GM18907 (cell line): ENCODE measurements around the gene LACTB.
"Not testable (repeated sequence)": the region's sequence is repeated elsewhere in the genome, so short reads cannot be mapped to it uniquely, and the experiment has no call there.

Experiments
- ATAC-seq: cut with Tn5 transposase; IDR thresholded peaks from one replicate; pipeline ENCODE4 v1.9.1; 2021; ENCODE audit warnings: mild to moderate bottlenecking, moderate library complexity; ENCODE audit not compliant: unreplicated experiment

The LACTB gene

GRCh38 chr15:63089260-63090043 is 32.2 kb upstream of the LACTB start:
- ATAC-seq, result no peak

GRCh38 chr15:63090472-63090871 is 31.2 kb upstream of the LACTB start:
- no peak for ATAC-seq

- ATAC-seq, result no peak
Measured at GRCh38 chr15:63090887-63091286, 30.8 kb upstream of the LACTB start.

GRCh38 chr15:63091679-63092446 is 29.8 kb upstream of the LACTB start:
- ATAC-seq, result no peak

- peak; percentile 67 for ATAC-seq
Measured at GRCh38 chr15:63093486-63094205, 28.0 kb upstream of the LACTB start.

- no peak for ATAC-seq
Measured at GRCh38 chr15:63094495-63094931, 27.1 kb upstream of the LACTB start.

- ATAC-seq, result no peak
Measured at GRCh38 chr15:63096178-63096577, 25.5 kb upstream of the LACTB start.

GRCh38 chr15:63098901-63099300 is 22.8 kb upstream of the LACTB start:
- not testable (repeated sequence) for ATAC-seq

- not testable (repeated sequence) for ATAC-seq
Measured at GRCh38 chr15:63099581-63099980, 22.1 kb upstream of the LACTB start.

GRCh38 chr15:63103416-63103815 is 18.2 kb upstream of the LACTB start:
- no peak for ATAC-seq

GRCh38 chr15:63104727-63105126 is 16.9 kb upstream of the LACTB start:
- no peak for ATAC-seq

GRCh38 chr15:63105354-63105753 is 16.3 kb upstream of the LACTB start:
- ATAC-seq, result not testable (repeated sequence)

- no peak for ATAC-seq
Measured at GRCh38 chr15:63107895-63108546, 13.6 kb upstream of the LACTB start.

GRCh38 chr15:63109498-63109897 is 12.2 kb upstream of the LACTB start:
- ATAC-seq, result no peak

GRCh38 chr15:63109920-63110319 is 11.7 kb upstream of the LACTB start:
- ATAC-seq, result no peak

- no peak for ATAC-seq
Measured at GRCh38 chr15:63110428-63111026, 11.1 kb upstream of the LACTB start.

- no peak for ATAC-seq
Measured at GRCh38 chr15:63111481-63111880, 10.2 kb upstream of the LACTB start.

- no peak for ATAC-seq
Measured at GRCh38 chr15:63112871-63113270, 8.8 kb upstream of the LACTB start.

- no peak for ATAC-seq
Measured at GRCh38 chr15:63114465-63114864, 7.2 kb upstream of the LACTB start.

GRCh38 chr15:63118854-63119253 is 2.8 kb upstream of the LACTB start:
- no peak for ATAC-seq
